ENCODE data around the gene LAMB1.
A peak's percentile ranks its signal among the peaks of the same experiment; 100 is the strongest.

The LAMB1 gene

GRCh38 chr7:108008827-108009226, 5.9 kb upstream of the LAMB1 start:
- no peak for DNase-seq (ENCODE audit: low spot score)
- in situ Hi-C loops (cut with MboI; ENCODE audit: low pct_unique_long_range_greater_than_20kb, low sequenced_read_pairs, unreplicated experiment): no loop called here
- TF ChIP-seq CTCF (IDR thresholded peaks at IDR 0.05; ENCODE audit: extremely low read depth, insufficient read depth, missing control alignments): no peak

DNA sequence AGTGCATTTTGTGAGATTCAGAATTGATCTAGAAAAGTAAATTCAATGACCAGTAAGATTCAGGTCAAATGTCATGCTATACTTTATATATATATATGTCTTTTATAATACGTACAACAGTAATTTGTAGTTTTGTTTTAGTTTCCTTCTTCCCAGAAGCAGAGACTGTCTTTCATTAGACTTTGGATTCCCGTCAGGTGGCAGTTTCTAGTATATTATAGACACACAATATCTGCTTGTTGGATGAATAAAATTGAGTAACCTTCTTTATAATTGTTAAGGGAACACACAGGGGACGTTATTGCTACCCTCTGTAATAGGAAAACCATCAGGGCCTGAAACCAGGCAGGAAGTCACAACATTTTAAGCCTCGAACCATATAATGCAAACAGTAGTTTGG, 5.3 kb upstream of the LAMB1 start:
- no peak for DNase-seq (ENCODE audit: low spot score)
- in situ Hi-C loops (cut with MboI; ENCODE audit: low pct_unique_long_range_greater_than_20kb, low sequenced_read_pairs, unreplicated experiment): no loop called here
- no peak for TF ChIP-seq CTCF (IDR thresholded peaks at IDR 0.05; ENCODE audit: extremely low read depth, insufficient read depth, missing control alignments)

DNA sequence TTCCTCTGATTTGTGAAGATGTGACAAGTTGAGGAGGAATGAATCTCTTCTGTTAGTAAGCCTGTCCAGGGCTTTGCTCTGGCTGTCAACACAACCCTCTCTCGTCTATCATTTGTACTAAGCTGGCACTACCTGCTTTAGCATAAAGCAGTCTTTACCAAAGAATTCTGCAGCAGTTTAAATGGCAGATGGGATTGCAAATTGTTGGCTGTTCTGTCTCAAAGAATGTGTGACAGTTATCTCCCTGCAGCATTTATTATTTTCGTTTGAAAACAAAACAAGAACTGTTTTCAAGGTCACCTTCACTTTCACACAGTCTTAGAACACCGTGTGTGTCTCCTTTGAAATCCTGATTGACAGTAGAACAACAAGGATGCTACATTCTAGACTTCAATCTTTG, 4.8 kb upstream of the LAMB1 start:
- in situ Hi-C loops (cut with MboI; ENCODE audit: low pct_unique_long_range_greater_than_20kb, low sequenced_read_pairs, unreplicated experiment): no loop called here
- no peak for TF ChIP-seq CTCF (IDR thresholded peaks at IDR 0.05; ENCODE audit: extremely low read depth, insufficient read depth, missing control alignments)
- DNase-seq (ENCODE audit: low spot score): no peak

DNA sequence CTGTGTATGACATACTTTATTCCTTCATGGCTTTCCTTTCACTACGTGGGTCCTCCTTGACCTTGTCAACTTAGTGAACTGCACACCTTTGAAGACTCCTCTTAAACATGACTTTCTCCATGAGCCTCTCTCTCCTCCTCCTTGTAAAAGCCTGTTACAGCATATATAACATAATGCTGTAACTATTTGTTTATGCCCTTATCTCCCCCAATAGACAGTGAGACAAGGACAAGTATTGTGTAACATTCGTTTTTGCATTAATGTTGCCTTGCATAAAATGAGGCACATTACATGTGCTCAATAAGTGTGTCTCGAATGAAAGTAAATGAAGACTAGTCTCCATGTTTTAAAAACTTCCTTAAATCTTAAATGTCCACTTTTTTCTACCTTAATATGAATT, 4.3 kb upstream of the LAMB1 start:
- no peak for DNase-seq (ENCODE audit: low spot score)
- no peak for TF ChIP-seq CTCF (IDR thresholded peaks at IDR 0.05; ENCODE audit: extremely low read depth, insufficient read depth, missing control alignments)
- in situ Hi-C loops (cut with MboI; ENCODE audit: low pct_unique_long_range_greater_than_20kb, low sequenced_read_pairs, unreplicated experiment): no loop called here

- in situ Hi-C loops (cut with MboI; ENCODE audit: low pct_unique_long_range_greater_than_20kb, low sequenced_read_pairs, unreplicated experiment): no loop called here
- no peak for TF ChIP-seq CTCF (IDR thresholded peaks at IDR 0.05; ENCODE audit: extremely low read depth, insufficient read depth, missing control alignments)
- DNase-seq (ENCODE audit: low spot score): peak; percentile 23
Observed at GRCh38 chr7:108004220-108005142, 1.5 kb upstream of the LAMB1 start.

DNA sequence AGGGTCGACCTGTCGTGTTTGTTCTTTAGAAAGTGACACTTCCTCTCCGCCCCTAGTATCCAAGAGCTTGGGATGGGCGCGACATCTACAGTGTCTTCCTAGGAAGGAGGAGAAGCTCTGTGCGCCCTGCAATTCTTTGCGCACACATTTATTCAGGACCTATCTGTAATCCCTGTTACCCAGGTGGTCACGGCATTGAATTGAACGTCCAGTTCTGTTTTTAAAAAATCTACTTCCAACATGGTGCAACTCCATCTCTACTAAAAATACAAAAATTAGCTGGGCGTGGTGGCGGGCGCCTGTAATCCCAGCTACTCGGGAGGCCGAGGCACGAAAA, 606 bp upstream of the LAMB1 start:
- no peak for DNase-seq (ENCODE audit: low spot score)
- in situ Hi-C loops (cut with MboI; ENCODE audit: low pct_unique_long_range_greater_than_20kb, low sequenced_read_pairs, unreplicated experiment): no loop called here
- TF ChIP-seq CTCF (IDR thresholded peaks at IDR 0.05; ENCODE audit: extremely low read depth, insufficient read depth, missing control alignments): no peak

All from GM13977 (cell line).